Vagina (tissue), 2 donors: ENCODE measurements around the gene CSNK1A1. TPM values are rescaled to one million over a fixed set of nuclear protein-coding genes. Genes with fewer than 3 reads are reported as not detected.

ENCODE experiments used
- DNase-seq, 2 donors: peaks; one replicate each; pipeline ENCODE4 v3.0.0-alpha.2; 2017; ENCODE audit errors: extremely low spot score in 2 of 2
- H3K27ac ChIP-seq: fragments of 200-600 bp; sonication (generic); one replicate; pipeline ENCODE4 v1.5.1; 2019
- H3K27me3 ChIP-seq: fragments of 200-600 bp; sonication (generic); one replicate; pipeline ENCODE4 v1.5.1; 2019
- H3K36me3 ChIP-seq, 2 donors: fragments of 200-600 bp; sonication (generic); one replicate each; pipeline ENCODE4 v1.5.1; 2017 to 2019
- H3K4me1 ChIP-seq: fragments of 200-600 bp; sonication (generic); one replicate; pipeline ENCODE4 v1.5.1; 2019
- H3K4me3 ChIP-seq, 2 donors: fragments of 200-600 bp; sonication (generic); 1 replicate in 1 of 2; 2 replicates in 1 of 2; pipeline ENCODE4 v1.5.1; 2016 to 2019
- H3K9me3 ChIP-seq: fragments of 200-600 bp; sonication (generic); one replicate; pipeline ENCODE4 v1.5.1; 2019
- CTCF ChIP-seq, 3 experiments: fragments of 450-650 bp in 2 of 3; fragments of 200-600 bp in 1 of 3; sonication (generic) in 1 of 3; IDR thresholded peaks; one replicate each; pipeline ENCODE4 v1.5.1; 2017 to 2019; ENCODE audit warnings: antibody characterized with exemption in 3 of 3, mild to moderate bottlenecking in 2 of 3, moderate library complexity in 2 of 3
- POLR2A ChIP-seq, 2 donors: fragments of 450-650 bp; IDR thresholded peaks; one replicate each; pipeline ENCODE4 v1.6.1; 2017; ENCODE audit warnings: antibody characterized with exemption in 2 of 2, mild to moderate bottlenecking in 2 of 2, moderate library complexity in 2 of 2
- POLR2AphosphoS5 ChIP-seq, 2 donors: sonication (generic); formaldehyde crosslinking; IDR thresholded peaks; one replicate each; pipeline ENCODE4 v1.9.0; 2017; ENCODE audit warnings: antibody characterized with exemption in 2 of 2, mild to moderate bottlenecking in 2 of 2, low read depth in 1 of 2; ENCODE audit not compliant: insufficient read depth in 1 of 2
- intact Hi-C: fragments of 100-400 bp; cut with DNase I; formaldehyde crosslinking; loops from one replicate; pipeline ENCODE4 v1.15.1; 2023
- total RNA-seq: library from RNA; depleted of rRNA; stranded (reverse); fragments of >200 nt; gene quantifications from one replicate; pipeline ENCODE4 v1.2.3, GENCODE V29; 2016

The CSNK1A1 gene
- total RNA-seq, 1 donor from 2014 or later = 223 TPM

DNA sequence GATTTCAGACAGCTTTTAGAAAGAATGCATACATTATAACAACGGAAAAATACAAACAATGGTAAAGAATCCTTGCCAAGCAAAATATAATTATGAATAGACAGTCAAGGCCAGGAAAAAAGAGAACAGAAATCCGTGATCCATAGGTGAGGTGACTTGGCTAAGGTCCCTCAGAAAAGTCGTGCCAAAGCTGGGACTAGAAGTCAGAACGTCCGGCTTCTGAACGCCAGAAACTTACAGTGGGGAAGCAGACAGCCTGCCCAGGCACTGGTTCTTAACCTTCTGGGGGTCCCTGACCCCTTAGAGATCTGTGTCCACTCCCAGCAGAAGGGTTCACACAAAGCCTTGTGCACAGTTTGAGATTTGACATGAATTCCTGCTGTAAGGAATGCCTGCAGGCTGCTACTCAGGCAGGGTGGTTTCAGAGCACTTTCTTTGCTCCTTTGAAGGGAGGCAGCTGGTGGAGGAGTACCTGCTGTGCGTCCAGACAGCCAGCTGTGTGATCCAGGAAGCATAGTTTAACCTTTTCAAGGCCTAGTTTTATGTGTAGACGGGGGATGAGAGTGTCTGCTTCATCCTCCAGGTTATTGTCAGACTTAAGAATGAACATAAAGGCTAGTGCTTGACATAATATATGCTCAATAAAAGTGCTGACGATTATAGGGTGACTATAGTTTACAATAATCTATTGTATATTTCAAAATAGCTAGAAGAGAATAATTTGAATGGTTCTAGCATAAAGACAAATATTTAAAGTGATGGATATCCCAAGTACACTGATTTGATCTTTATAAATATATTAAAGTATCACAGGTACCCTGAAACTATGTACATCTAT lies 30.9 kb upstream of the CSNK1A1 start:
- intact Hi-C loops = no loop called here
- peaks cover 44% of the 10 kb centered on the region for H3K4me1 ChIP-seq
- H3K27me3 ChIP-seq = no peaks in the 10 kb centered on the region
- no peaks in the 10 kb centered on the region for H3K36me3 ChIP-seq
- peak in 1 of 2 donors; percentile 81 for DNase-seq
- H3K4me3 ChIP-seq = peak overlapping the region; percentile 56 to 75
- TF ChIP-seq POLR2A (IDR thresholded peaks at IDR 0.05) (no peak), CTCF (IDR thresholded peaks at IDR 0.05) (no peak), POLR2AphosphoS5 (IDR thresholded peaks at IDR 0.05; ENCODE audit: insufficient read depth in 1 of 2, low read depth in 1 of 2) (no peak)
- H3K27ac ChIP-seq = peak overlapping the region; percentile 84
- H3K9me3 ChIP-seq = no peaks in the 10 kb centered on the region

DNA sequence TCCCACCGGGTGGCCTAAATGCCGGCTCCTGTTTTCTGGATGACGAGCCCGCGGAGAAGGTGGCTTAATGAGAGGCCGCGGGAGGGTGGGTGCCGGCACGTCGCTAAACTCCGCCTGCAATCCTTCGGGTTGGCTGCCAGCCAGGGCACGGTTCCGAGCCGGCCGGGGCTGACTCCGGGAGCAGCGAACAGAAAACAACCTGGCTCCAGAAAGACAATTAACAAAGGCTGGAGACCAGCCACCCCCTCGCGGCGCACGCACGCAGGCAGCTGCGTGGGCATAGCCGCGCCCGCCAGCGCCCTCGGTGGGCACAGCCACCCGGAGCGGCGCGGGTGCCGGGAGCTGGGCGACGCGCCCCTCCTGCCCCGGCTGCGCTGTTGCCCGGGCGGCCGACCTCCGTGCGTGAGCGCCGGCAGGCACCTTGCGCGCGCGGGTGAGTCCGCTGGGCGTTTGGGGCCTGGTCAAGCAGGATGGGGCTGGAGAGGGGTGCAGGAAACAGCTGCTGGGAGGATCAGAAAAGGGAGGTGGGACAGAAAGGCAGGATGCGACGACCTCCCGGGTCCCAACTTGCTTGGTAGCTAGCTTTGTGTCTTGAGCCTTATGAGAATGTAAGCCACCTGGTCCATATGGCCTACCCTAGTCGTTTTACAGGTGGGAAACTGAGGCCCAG lies 30.1 kb upstream of the CSNK1A1 start, which contains the start of gene ARHGEF37:
ARHGEF37 (plus strand) TSS at position 307 of the 670 bp plus-strand sequence. CDS start 16,272 bp downstream, outside the sequence.
- TF ChIP-seq POLR2AphosphoS5 (IDR thresholded peaks at IDR 0.05; ENCODE audit: insufficient read depth in 1 of 2, low read depth in 1 of 2) (peak in 1 of 2 donors; percentile 39), POLR2A (IDR thresholded peaks at IDR 0.05) (no peak)
- Histone ChIP-seq H3K4me1 (peaks cover 36% of the 10 kb centered on the region), H3K36me3 (no peaks in the 10 kb centered on the region), H3K27ac (peak within 1 kb of the TSS; percentile 84), H3K4me3 (peak within 1 kb of the TSS; percentile 56 to 75), H3K9me3 (no peaks in the 10 kb centered on the region), H3K27me3 (no peaks in the 10 kb centered on the region)
- intact Hi-C loops = no loop called here
- DNase-seq = peak in 1 of 2 donors; percentile 83

- Histone ChIP-seq H3K4me3 (peak overlapping the region; percentile 56 to 75), H3K27me3 (no peaks in the 10 kb centered on the region), H3K27ac (peak overlapping the region; percentile 84), H3K4me1 (peaks cover 32% of the 10 kb centered on the region), H3K9me3 (no peaks in the 10 kb centered on the region), H3K36me3 (no peaks in the 10 kb centered on the region)
- no peak for TF ChIP-seq POLR2A (IDR thresholded peaks at IDR 0.05)
- TF ChIP-seq CTCF (IDR thresholded peaks at IDR 0.05) = no peak
- TF ChIP-seq POLR2AphosphoS5 (IDR thresholded peaks at IDR 0.05; ENCODE audit: insufficient read depth in 1 of 2, low read depth in 1 of 2) = no peak
- DNase-seq = peak in 1 of 2 donors; percentile 71
- intact Hi-C loops = no loop called here
Measured at GRCh38 chr5:149580808-149581191, 29.6 kb upstream of the CSNK1A1 start.

DNA sequence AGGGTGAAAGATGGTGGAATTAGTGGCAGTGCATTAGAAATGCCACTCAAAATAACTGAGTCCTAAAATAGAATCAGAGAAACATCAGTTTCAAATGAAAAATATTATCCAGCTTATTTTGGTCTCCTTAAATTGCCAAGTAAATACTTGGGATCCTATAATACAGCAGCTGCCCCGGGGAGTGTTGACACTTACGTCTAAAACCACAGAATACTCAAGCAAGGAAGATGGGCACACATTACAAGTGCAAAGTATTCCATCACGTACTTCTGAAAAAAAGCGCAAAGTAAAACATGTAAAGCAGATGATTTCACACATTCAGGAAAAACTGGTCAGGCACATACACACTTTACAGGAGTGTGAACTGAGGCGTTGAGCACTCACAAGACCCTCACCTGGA lies 27.7 kb upstream of the CSNK1A1 start:
- Histone ChIP-seq H3K4me3 (no peak overlapping the region), H3K9me3 (no peaks in the 10 kb centered on the region), H3K27ac (no peak overlapping the region), H3K4me1 (peaks cover 23% of the 10 kb centered on the region), H3K36me3 (no peaks in the 10 kb centered on the region), H3K27me3 (no peaks in the 10 kb centered on the region)
- DNase-seq = no peak
- intact Hi-C loops = no loop called here
- no peak for TF ChIP-seq POLR2A (IDR thresholded peaks at IDR 0.05)

DNA sequence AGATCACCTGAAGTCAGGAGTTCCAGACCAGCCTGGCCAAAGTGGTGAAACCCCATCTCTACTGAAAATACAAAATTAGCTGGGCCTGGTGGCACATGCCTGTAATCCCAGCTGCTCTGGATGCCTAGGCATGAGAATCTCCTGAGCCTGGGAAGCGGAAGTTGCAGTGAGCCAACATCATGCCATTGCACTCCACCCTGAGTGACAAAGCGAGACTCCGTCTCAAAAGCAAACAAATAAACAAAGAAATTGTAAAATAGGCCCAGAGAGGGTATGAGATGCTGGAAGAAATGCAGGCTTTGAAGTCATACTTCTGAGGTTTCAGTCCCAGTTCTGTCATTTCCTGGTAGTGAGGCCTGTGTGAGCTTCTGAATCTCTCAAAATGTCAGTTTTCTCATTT lies 24.8 kb upstream of the CSNK1A1 start:
- Histone ChIP-seq H3K27me3 (no peaks in the 10 kb centered on the region), H3K4me1 (no peaks in the 10 kb centered on the region), H3K36me3 (no peaks in the 10 kb centered on the region), H3K27ac (no peak overlapping the region), H3K9me3 (no peaks in the 10 kb centered on the region), H3K4me3 (no peak overlapping the region)
- intact Hi-C loops = no loop called here
- TF ChIP-seq CTCF (IDR thresholded peaks at IDR 0.05) (no peak), POLR2A (IDR thresholded peaks at IDR 0.05) (no peak), POLR2AphosphoS5 (IDR thresholded peaks at IDR 0.05; ENCODE audit: insufficient read depth in 1 of 2, low read depth in 1 of 2) (no peak)
- DNase-seq = no peak
